Measurements from ENCODE around the gene IGSF8.

IGSF8 gene

GRCh38 chr1:160043543-160043942, 54.9 kb downstream of the IGSF8 start:
- no peak overlapping the region for H3K4me3 ChIP-seq (ENCODE audit: low read depth, low read length)
- no peak for TF ChIP-seq CTCF (IDR thresholded peaks at IDR 0.05; ENCODE audit: low read depth, low read length)

All from WI38 (cell line).